H1 (cell line): ENCODE results near the gene ISM1. TPM values are rescaled to one million over a fixed set of nuclear protein-coding genes. Genes with fewer than 3 reads are reported as not detected.

Source experiments
- CTCF ChIA-PET: fragments of 300-600 bp; sonication (Branson Sonifier 250); formaldehyde crosslinking; loops from one replicate; lab custom pipeline; 2021; ENCODE audit not compliant: partially characterized antibody; lab: Charles Lee
- POLR2A ChIA-PET: fragments of 300-600 bp; sonication (Branson Sonifier 250); formaldehyde crosslinking; loops from one replicate; lab custom pipeline; 2021; ENCODE audit warnings: inconsistent platforms; ENCODE audit not compliant: partially characterized antibody; lab: Charles Lee
- DNase-seq, 2 experiments: peaks; one replicate each; pipeline versions ENCODE4 v3.0.0 to v3.0.0-alpha.2; 2010 to 2022; ENCODE audit warnings: low spot score in 2 of 2, low read depth in 1 of 2, mixed read lengths in 1 of 2
- FAIRE-seq: peaks from 2 replicates; lab custom pipeline; 2011; peaks lifted over from hg19 to GRCh38; lab: Jason Lieb, UNC
- H2AFZ ChIP-seq: 2 replicates; pipeline ENCODE4 v1.8.1; 2012; ENCODE audit warnings: low read length, inconsistent platforms
- H2AK5ac ChIP-seq: 2 replicates; pipeline ENCODE4 v1.6.1; 2013; ENCODE audit warnings: low read depth, low read length
- H2BK120ac ChIP-seq: replicated peaks from 2 replicates; pipeline ENCODE3; 2013; ENCODE audit warnings: low read depth, low read length, inconsistent platforms
- H2BK12ac ChIP-seq: 2 replicates; pipeline ENCODE4 v1.6.1; 2013; ENCODE audit warnings: low read depth, low read length
- H2BK15ac ChIP-seq: 2 replicates; pipeline ENCODE4 v1.6.1; 2013; ENCODE audit warnings: low read length
- H2BK20ac ChIP-seq: 2 replicates; pipeline ENCODE4 v1.6.1; 2013; ENCODE audit warnings: low read length
- H2BK5ac ChIP-seq: 2 replicates; pipeline ENCODE4 v1.6.1; 2013; ENCODE audit warnings: low read depth, low read length
- H3K14ac ChIP-seq: 2 replicates; pipeline ENCODE4 v1.6.1; 2013; ENCODE audit warnings: inconsistent platforms; ENCODE audit not compliant: insufficient read length
- H3K18ac ChIP-seq: 2 replicates; pipeline ENCODE4 v1.6.1; 2013; ENCODE audit warnings: low read length; ENCODE audit errors: extremely low read depth
- H3K23ac ChIP-seq: 2 replicates; pipeline ENCODE4 v1.6.1; 2013; ENCODE audit warnings: inconsistent platforms; ENCODE audit not compliant: insufficient read length
- H3K23me2 ChIP-seq: 2 replicates; pipeline ENCODE4 v1.6.1; 2013; ENCODE audit warnings: low read depth, low read length
- H3K27ac ChIP-seq: 2 replicates; pipeline ENCODE4 v1.6.1; 2011; ENCODE audit warnings: low read depth, low read length, inconsistent platforms
- H3K27me3 ChIP-seq, 4 experiments: replicated peaks in 1 of 4; 1 replicate in 1 of 4; 2 replicates in 3 of 4; pipeline versions ENCODE4 v1.6.1 to v1.8.1; 2011 to 2013; ENCODE audit warnings: low read length in 3 of 4, mild to moderate bottlenecking in 3 of 4, inconsistent platforms in 2 of 4, mixed read lengths in 2 of 4, moderate library complexity in 1 of 4; ENCODE audit not compliant: control insufficient read depth in 3 of 4, insufficient read depth in 3 of 4; ENCODE audit errors: extremely low read depth in 1 of 4
- H3K36me3 ChIP-seq, 4 experiments: 2 replicates each; pipeline versions ENCODE4 v1.6.1 to v1.8.1; 2011 to 2013; ENCODE audit warnings: mild to moderate bottlenecking in 4 of 4, low read length in 3 of 4, moderate library complexity in 2 of 4, control low read depth in 1 of 4, inconsistent platforms in 1 of 4; ENCODE audit not compliant: insufficient read depth in 4 of 4, control insufficient read depth in 2 of 4
- H3K4ac ChIP-seq: replicated peaks from 2 replicates; pipeline ENCODE3; 2013; ENCODE audit warnings: low read length, low read depth, mixed read lengths, inconsistent platforms; ENCODE audit not compliant: insufficient read length
- H3K4me1 ChIP-seq, 4 experiments: replicated peaks in 1 of 4; 1 replicate in 1 of 4; 2 replicates in 3 of 4; pipeline versions ENCODE4 v1.6.1 to v1.8.1; 2011 to 2013; ENCODE audit warnings: low read length in 3 of 4, inconsistent platforms in 2 of 4, mixed read lengths in 1 of 4; ENCODE audit not compliant: insufficient read depth in 4 of 4, control insufficient read depth in 3 of 4
- H3K4me2 ChIP-seq, 2 experiments: 2 replicates each; pipeline versions ENCODE4 v1.6.1 to v1.8.1; 2011 to 2013; ENCODE audit warnings: low read depth in 2 of 2, low read length in 2 of 2, control low read depth in 1 of 2, inconsistent platforms in 1 of 2, mild to moderate bottlenecking in 1 of 2; ENCODE audit not compliant: insufficient read depth in 1 of 2
- H3K4me3 ChIP-seq, 4 experiments: fragments of 200-600, 300-600 bp in 1 of 4; sonication (generic), shearing (Covaris generic), sonication (Bioruptor Twin) in 1 of 4; 2 replicates each; pipeline versions ENCODE4 v1.5.1 to v1.8.1; 2011 to 2016; ENCODE audit warnings: low read length in 4 of 4, low read depth in 3 of 4, control low read depth in 2 of 4, inconsistent platforms in 2 of 4, mild to moderate bottlenecking in 2 of 4, mixed read lengths in 1 of 4, moderate library complexity in 1 of 4; ENCODE audit not compliant: insufficient read depth in 2 of 4; ENCODE audit errors: extremely low read depth in 1 of 4
- H3K56ac ChIP-seq: replicated peaks from 2 replicates; pipeline ENCODE3; 2013; ENCODE audit warnings: low read depth, mild to moderate bottlenecking, mixed read lengths, low read length, inconsistent platforms; ENCODE audit not compliant: insufficient read length
- H3K79me1 ChIP-seq: 2 replicates; pipeline ENCODE4 v1.6.1; 2013; ENCODE audit warnings: low read depth, low read length, control low read depth
- H3K79me2 ChIP-seq, 2 experiments: 2 replicates each; pipeline versions ENCODE4 v1.6.1 to v1.8.1; 2012 to 2013; ENCODE audit warnings: low read length in 2 of 2, mild to moderate bottlenecking in 2 of 2, inconsistent platforms in 1 of 2; ENCODE audit not compliant: insufficient read depth in 2 of 2, control insufficient read depth in 1 of 2
- H3K9ac ChIP-seq, 4 experiments: replicated peaks in 1 of 4; 1 replicate in 1 of 4; 2 replicates in 3 of 4; pipeline versions ENCODE4 v1.6.1 to v1.8.1; 2011 to 2013; ENCODE audit warnings: low read depth in 3 of 4, low read length in 3 of 4, control low read depth in 2 of 4, mild to moderate bottlenecking in 2 of 4, moderate library complexity in 2 of 4, inconsistent platforms in 1 of 4; ENCODE audit errors: extremely low read depth in 1 of 4
- H3K9me3 ChIP-seq, 2 experiments: 2 replicates each; pipeline versions ENCODE4 v1.6.1 to v1.8.1; 2012 to 2013; ENCODE audit warnings: mild to moderate bottlenecking in 2 of 2, moderate library complexity in 2 of 2, control low read depth in 1 of 2, inconsistent platforms in 1 of 2, low read depth in 1 of 2, low read length in 1 of 2, mixed read lengths in 1 of 2; ENCODE audit not compliant: insufficient read depth in 2 of 2
- H4K20me1 ChIP-seq, 2 experiments: replicated peaks in 1 of 2; 2 replicates each; pipeline versions ENCODE3 to v1.8.1; 2011 to 2013; ENCODE audit warnings: inconsistent platforms in 2 of 2, low read length in 2 of 2, mild to moderate bottlenecking in 1 of 2; ENCODE audit not compliant: insufficient read depth in 2 of 2, control insufficient read depth in 1 of 2
- H4K5ac ChIP-seq: 2 replicates; pipeline ENCODE4 v1.6.1; 2013; ENCODE audit warnings: low read length, low read depth, mixed read lengths, inconsistent platforms; ENCODE audit not compliant: insufficient read length
- H4K8ac ChIP-seq: 2 replicates; pipeline ENCODE4 v1.8.0; 2013; ENCODE audit warnings: mild to moderate bottlenecking, moderate library complexity, low read length, inconsistent platforms; ENCODE audit not compliant: insufficient read depth; ENCODE audit errors: extremely low read depth
- H4K91ac ChIP-seq: replicated peaks from 2 replicates; pipeline ENCODE3; 2013; ENCODE audit warnings: low read length, mixed read lengths, inconsistent platforms; ENCODE audit not compliant: insufficient read length
- CEBPB ChIP-seq: IDR thresholded peaks from 2 replicates; pipeline ENCODE4 v1.6.1; 2012; ENCODE audit warnings: low read depth, low read length
- CHD1 ChIP-seq: IDR thresholded peaks from 2 replicates; pipeline ENCODE4 v1.6.1; 2012; ENCODE audit warnings: low read depth, low read length, improper control_type of control experiment
- CTBP2 ChIP-seq: IDR thresholded peaks from 2 replicates; pipeline ENCODE4 v1.7.0; 2011; ENCODE audit warnings: borderline replicate concordance, mild to moderate bottlenecking, moderate library complexity, mixed read lengths, low read length; ENCODE audit not compliant: insufficient read depth, insufficient read length
- EGR1 ChIP-seq: IDR thresholded peaks from 2 replicates; pipeline ENCODE4 v1.6.1; 2011; ENCODE audit warnings: low read depth, low read length, borderline replicate concordance
- EZH2 ChIP-seq: fragments of 200-600 bp; sonication (generic); IDR thresholded peaks from 2 replicates; pipeline ENCODE4 v1.7.1; 2012; ENCODE audit warnings: low read depth, mild to moderate bottlenecking, moderate library complexity, low read length, inconsistent platforms; ENCODE audit not compliant: severe bottlenecking
- HDAC6 ChIP-seq: IDR thresholded peaks from one replicate; pipeline ENCODE4 v1.7.1; 2012; ENCODE audit warnings: low read depth, mild to moderate bottlenecking, inconsistent platforms, low read length, moderate library complexity
- KDM1A ChIP-seq: fragments of 200-600, 300-600 bp; sonication (generic); IDR thresholded peaks from 2 replicates; pipeline ENCODE4 v1.7.1; 2016; ENCODE audit warnings: mild to moderate bottlenecking, low read length, borderline replicate concordance
- KDM4A ChIP-seq: IDR thresholded peaks from one replicate; pipeline ENCODE4 v1.7.1; 2012; ENCODE audit warnings: low read depth, mild to moderate bottlenecking, moderate library complexity, low read length, inconsistent platforms; ENCODE audit not compliant: severe bottlenecking
- POLR2A ChIP-seq, 2 experiments: IDR thresholded peaks; 1 replicate in 1 of 2; 2 replicates in 1 of 2; pipeline ENCODE4 v1.6.1; 2011; ENCODE audit warnings: low read depth in 2 of 2, low read length in 2 of 2, mild to moderate bottlenecking in 2 of 2; ENCODE audit errors: control extremely low read depth in 1 of 2
- SAP30 ChIP-seq: fragments of 300-600 bp; sonication (generic); IDR thresholded peaks from 2 replicates; pipeline ENCODE4 v1.7.1; 2012; ENCODE audit warnings: low read length, moderate library complexity, mild to moderate bottlenecking, inconsistent platforms; ENCODE audit not compliant: insufficient read depth, insufficient replicate concordance
- SP4 ChIP-seq: IDR thresholded peaks from 2 replicates; pipeline ENCODE4 v1.6.1; 2012; ENCODE audit warnings: low read length, inconsistent platforms
- SRF ChIP-seq: IDR thresholded peaks from 2 replicates; pipeline ENCODE4 v1.6.1; 2011; ENCODE audit warnings: mild to moderate bottlenecking, low read depth, low read length, moderate library complexity
- SUZ12 ChIP-seq: fragments of 200-600 bp; sonication (generic); IDR thresholded peaks from 2 replicates; pipeline ENCODE4 v1.6.1; 2012; ENCODE audit warnings: mild to moderate bottlenecking, inconsistent platforms, low read length, moderate library complexity, mixed read lengths
- WGBS, 2 experiments: shearing (Covaris generic) in 1 of 2; methylation state at CpG; one replicate each; pipeline versions ENCODE4 v1.1.6 to v1.1.7; 2013 to 2015; ENCODE audit warnings: low lambda C conversion rate in 2 of 2, mixed read lengths in 2 of 2, inconsistent platforms in 1 of 2, low coverage in 1 of 2, missing lambda C conversion rate in 1 of 2; ENCODE audit not compliant: insufficient replicate concordance in 2 of 2, insufficient coverage in 1 of 2, insufficient read length in 1 of 2; ENCODE audit errors: extremely low coverage in 1 of 2, missing lambda C conversion rate in 1 of 2; 5-methylcytosine and 5-hydroxymethylcytosine counted together
- polyA plus RNA-seq, 7 experiments: library from polyadenylated mRNA; depleted of rRNA in 3 of 7; stranded (reverse) in 5 of 7; unstranded in 2 of 7; fragments of >200 nt in 5 of 7; fragments of 200-250 nt in 2 of 7; gene quantifications; 1 replicate in 5 of 7; 2 replicates in 1 of 7; 4 replicates in 1 of 7; pipeline versions ENCODE4 v1.2.1 to v1.2.3, GENCODE V29; 2011 to 2013; ENCODE audit warnings: missing spikeins in 2 of 7, mixed read lengths in 2 of 7
- total RNA-seq: library from RNA; stranded (reverse); fragmentation: NEBNext Ultra II Directional; extraction: Animal tissue kit (Norgen Biotek cat#: 25700); gene quantifications from 2 replicates; pipeline ENCODE4 v1.2.1, GENCODE V29; 2021
- TF ChIP-seq, protein P1 (sequence below): IDR thresholded peaks from 2 replicates; pipeline ENCODE4 v1.6.1; 2012; ENCODE audit warnings: inconsistent platforms

Gene ISM1
- total and polyA plus RNA-seq, 2 of the 8 experiments (the other 6 are each of a cell fraction or from before 2014, with no cell fraction given) = 0.62 to 0.97 TPM

DNA sequence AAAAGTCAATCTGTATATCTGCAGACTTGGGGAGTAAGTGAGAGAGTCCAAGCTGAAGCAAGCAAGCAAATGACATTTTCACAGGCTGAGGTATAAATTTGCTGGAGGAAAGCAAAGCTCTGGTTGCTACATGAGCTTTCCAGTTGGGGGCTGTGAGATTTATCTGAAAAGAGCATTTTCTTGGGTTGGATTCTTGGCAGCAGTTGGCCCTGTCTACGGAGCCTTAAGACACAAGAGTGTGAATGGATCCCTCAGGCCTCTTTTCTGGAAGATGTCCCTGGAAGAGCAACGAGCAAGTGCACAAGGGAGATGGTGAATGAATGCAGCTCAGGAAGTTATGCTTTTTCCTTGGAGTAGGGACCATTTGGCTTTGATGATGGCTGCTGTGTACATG lies 30.8 kb downstream of the ISM1 start:
- Histone ChIP-seq H3K4ac (no peak overlapping the region), H3K27ac (no peak overlapping the region), H3K56ac (no peak overlapping the region), H2AK5ac (no peak overlapping the region), H3K18ac (no peak overlapping the region), H2BK12ac (no peak overlapping the region), H3K27me3 (no peaks in the 10 kb centered on the region), H2AFZ (no peak overlapping the region), H2BK5ac (no peak overlapping the region), H2BK20ac (no peak overlapping the region), H3K79me1 (no peaks in the 10 kb centered on the region), H4K20me1 (no peaks in the 10 kb centered on the region), H3K79me2 (no peaks in the 10 kb centered on the region), H3K4me3 (no peak overlapping the region), H3K9me3 (no peaks in the 10 kb centered on the region), H3K4me2 (no peak overlapping the region), H2BK120ac (no peak overlapping the region), H3K23me2 (no peaks in the 10 kb centered on the region), H3K9ac (no peak overlapping the region), H2BK15ac (no peak overlapping the region), H3K4me1 (no peaks in the 10 kb centered on the region; a peak in 1 of 7 replicates), H3K36me3 (no peaks in the 10 kb centered on the region), H4K91ac (no peak overlapping the region), H3K23ac (no peak overlapping the region), H3K14ac (no peak overlapping the region), H4K8ac (no peak overlapping the region), H4K5ac (no peak overlapping the region)
- no peak for FAIRE-seq
- WGBS, 2 experiments = 97% methylated on average over 2 of the region's 2 CpGs; no CpG with 5 or more reads in 1 of the 2 experiments
- no peak for DNase-seq
- ChIA-PET CTCF (interaction anchor here (1.4 to 3.5 kb wide), 4 partner anchors 10 to 55 kb away, joined by 3 to 22 read pairs (median 4); no protein-coding TSS in a partner anchor), POLR2A (no interaction called here)
- no peak for TF ChIP-seq SUZ12
- no peak for TF ChIP-seq SAP30
- TF ChIP-seq CEBPB = no peak
- TF ChIP-seq SRF = no peak
- TF ChIP-seq SP4 = no peak
- no peak for TF ChIP-seq KDM4A
- TF ChIP-seq EGR1 = no peak
- no peak for TF ChIP-seq HDAC6
- no peak for TF ChIP-seq EZH2
- TF ChIP-seq POLR2A (IDR thresholded peaks at IDR 0.05; ENCODE audit: control extremely low read depth in 1 of 2, low read depth in 2 of 2, low read length in 2 of 2) = no peak
- TF ChIP-seq, protein P1, sequence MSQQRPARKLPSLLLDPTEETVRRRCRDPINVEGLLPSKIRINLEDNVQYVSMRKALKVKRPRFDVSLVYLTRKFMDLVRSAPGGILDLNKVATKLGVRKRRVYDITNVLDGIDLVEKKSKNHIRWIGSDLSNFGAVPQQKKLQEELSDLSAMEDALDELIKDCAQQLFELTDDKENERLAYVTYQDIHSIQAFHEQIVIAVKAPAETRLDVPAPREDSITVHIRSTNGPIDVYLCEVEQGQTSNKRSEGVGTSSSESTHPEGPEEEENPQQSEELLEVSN = no peak
- no peak for TF ChIP-seq CTBP2
- no peak for TF ChIP-seq CHD1
- TF ChIP-seq KDM1A = no peak
